Measurements from ENCODE around the gene THEMIS.
"Not testable (repeated sequence)": the region's sequence is repeated elsewhere in the genome, so short reads cannot be mapped to it uniquely, and the experiment has no call there.

Gene THEMIS

GRCh38 chr6:127710668-127711067, 190.2 kb downstream of the THEMIS start:
- no peak for DNase-seq (ENCODE audit: insufficient read length)
- TF ChIP-seq POLR2A (IDR thresholded peaks at IDR 0.05; ENCODE audit: low read depth, low read length) (no peak), TAF1 (IDR thresholded peaks at IDR 0.05; ENCODE audit: borderline replicate concordance, low read depth, low read length) (no peak), POLR2AphosphoS5 (IDR thresholded peaks at IDR 0.05; ENCODE audit: low read depth, low read length) (no peak)
- no peak for FAIRE-seq

GRCh38 chr6:127706216-127706615, 194.6 kb downstream of the THEMIS start:
- DNase-seq (ENCODE audit: insufficient read length), result no peak
- FAIRE-seq, result no peak
- TF ChIP-seq TAF1 (IDR thresholded peaks at IDR 0.05; ENCODE audit: borderline replicate concordance, low read depth, low read length), result no peak
- TF ChIP-seq POLR2AphosphoS5 (IDR thresholded peaks at IDR 0.05; ENCODE audit: low read depth, low read length), result no peak
- no peak for TF ChIP-seq POLR2A (IDR thresholded peaks at IDR 0.05; ENCODE audit: low read depth, low read length)

- FAIRE-seq, result no peak
Measured at GRCh38 chr6:127695108-127695507, 205.8 kb downstream of the THEMIS start.

GRCh38 chr6:127691146-127691545, 209.7 kb downstream of the THEMIS start:
- FAIRE-seq (no peak), DNase-seq (ENCODE audit: insufficient read length) (no peak)
- TF ChIP-seq POLR2AphosphoS5 (IDR thresholded peaks at IDR 0.05; ENCODE audit: low read depth, low read length) (no peak), POLR2A (IDR thresholded peaks at IDR 0.05; ENCODE audit: low read depth, low read length) (no peak), TAF1 (IDR thresholded peaks at IDR 0.05; ENCODE audit: borderline replicate concordance, low read depth, low read length) (no peak)

More at GRCh38 chr6:127695108-127695507, 205.8 kb downstream of the THEMIS start:
- DNase-seq (ENCODE audit: insufficient read length), result no peak
- TF ChIP-seq POLR2A (IDR thresholded peaks at IDR 0.05; ENCODE audit: low read depth, low read length) (no peak), TAF1 (IDR thresholded peaks at IDR 0.05; ENCODE audit: borderline replicate concordance, low read depth, low read length) (no peak), POLR2AphosphoS5 (IDR thresholded peaks at IDR 0.05; ENCODE audit: low read depth, low read length) (no peak)

GRCh38 chr6:127690588-127690987, 210.3 kb downstream of the THEMIS start:
- DNase-seq (ENCODE audit: insufficient read length), result no peak
- TF ChIP-seq POLR2AphosphoS5 (IDR thresholded peaks at IDR 0.05; ENCODE audit: low read depth, low read length), result no peak
- no peak for TF ChIP-seq TAF1 (IDR thresholded peaks at IDR 0.05; ENCODE audit: borderline replicate concordance, low read depth, low read length)
- no peak for TF ChIP-seq POLR2A (IDR thresholded peaks at IDR 0.05; ENCODE audit: low read depth, low read length)
- FAIRE-seq, result no peak

GRCh38 chr6:127690092-127690491, 210.8 kb downstream of the THEMIS start:
- no peak for FAIRE-seq
- TF ChIP-seq POLR2AphosphoS5 (IDR thresholded peaks at IDR 0.05; ENCODE audit: low read depth, low read length) (no peak), TAF1 (IDR thresholded peaks at IDR 0.05; ENCODE audit: borderline replicate concordance, low read depth, low read length) (no peak), POLR2A (IDR thresholded peaks at IDR 0.05; ENCODE audit: low read depth, low read length) (no peak)

GRCh38 chr6:127687490-127687889, 213.4 kb downstream of the THEMIS start:
- DNase-seq (ENCODE audit: insufficient read length); FAIRE-seq: not testable (repeated sequence)

More at GRCh38 chr6:127690092-127690491, 210.8 kb downstream of the THEMIS start:
- DNase-seq (ENCODE audit: insufficient read length), result no peak

- FAIRE-seq, result no peak
- no peak for DNase-seq (ENCODE audit: insufficient read length)
- TF ChIP-seq TAF1 (IDR thresholded peaks at IDR 0.05; ENCODE audit: borderline replicate concordance, low read depth, low read length) (no peak), POLR2AphosphoS5 (IDR thresholded peaks at IDR 0.05; ENCODE audit: low read depth, low read length) (no peak), POLR2A (IDR thresholded peaks at IDR 0.05; ENCODE audit: low read depth, low read length) (no peak)
Measured at GRCh38 chr6:127686084-127686483, 214.8 kb downstream of the THEMIS start.

- no peak for FAIRE-seq
- no peak for TF ChIP-seq POLR2A (IDR thresholded peaks at IDR 0.05; ENCODE audit: low read depth, low read length)
- TF ChIP-seq POLR2AphosphoS5 (IDR thresholded peaks at IDR 0.05; ENCODE audit: low read depth, low read length), result no peak
- no peak for TF ChIP-seq TAF1 (IDR thresholded peaks at IDR 0.05; ENCODE audit: borderline replicate concordance, low read depth, low read length)
- no peak for DNase-seq (ENCODE audit: insufficient read length)
Measured at GRCh38 chr6:127684501-127684900, 216.4 kb downstream of the THEMIS start.
